ENCODE measurements around the gene WDHD1.

GRCh38 chr14:54927551-54927950, 99.3 kb downstream of the WDHD1 start:
- no peak for TF ChIP-seq CTCF (IDR thresholded peaks at IDR 0.05)
- TF ChIP-seq POLR2A (IDR thresholded peaks at IDR 0.05) = no peak

Measured in uterus (tissue), 2 donors.